Neuronal stem cell (in vitro differentiated cells): ENCODE results near the gene CMTM7.

Source experiments
- DNase-seq: peaks from one replicate; pipeline ENCODE4 v3.0.0-alpha.2; 2013; ENCODE audit warnings: low spot score
- H2AFZ ChIP-seq: one replicate; pipeline ENCODE4 v1.6.1; 2013; ENCODE audit warnings: mild to moderate bottlenecking, low read length, inconsistent platforms
- H2AK5ac ChIP-seq: 2 replicates; pipeline ENCODE4 v1.6.1; 2013; ENCODE audit warnings: low read depth, mild to moderate bottlenecking, inconsistent platforms, low read length, moderate library complexity, mixed read lengths
- H2BK120ac ChIP-seq: 2 replicates; pipeline ENCODE4 v1.6.1; 2013; ENCODE audit warnings: low read depth, mild to moderate bottlenecking, inconsistent platforms, low read length, moderate library complexity, mixed read lengths
- H2BK12ac ChIP-seq: one replicate; pipeline ENCODE4 v1.6.1; 2013; ENCODE audit warnings: low read length, inconsistent platforms
- H2BK15ac ChIP-seq: 2 replicates; pipeline ENCODE4 v1.6.1; 2013; ENCODE audit warnings: mild to moderate bottlenecking, low read length, inconsistent platforms, mixed read lengths
- H2BK5ac ChIP-seq: one replicate; pipeline ENCODE4 v1.6.1; 2013; ENCODE audit warnings: inconsistent platforms, mild to moderate bottlenecking, low read length, moderate library complexity
- H3K14ac ChIP-seq: one replicate; pipeline ENCODE4 v1.6.1; 2013; ENCODE audit warnings: low read length, inconsistent platforms
- H3K18ac ChIP-seq: 2 replicates; pipeline ENCODE4 v1.6.1; 2013; ENCODE audit warnings: low read length, inconsistent platforms
- H3K23ac ChIP-seq: 2 replicates; pipeline ENCODE4 v1.6.1; 2013; ENCODE audit warnings: low read depth, mild to moderate bottlenecking, mixed read lengths, low read length, inconsistent platforms; ENCODE audit not compliant: poor library complexity
- H3K27ac ChIP-seq: replicated peaks from 3 replicates; pipeline ENCODE4 v1.5.1; 2013; ENCODE audit warnings: low read length, inconsistent platforms
- H3K27me3 ChIP-seq, 3 experiments: 2 replicates each; pipeline ENCODE4 v1.6.1; 2013; ENCODE audit warnings: low read length in 3 of 3, mild to moderate bottlenecking in 2 of 3, inconsistent platforms in 1 of 3, low read depth in 1 of 3, mixed read lengths in 1 of 3, moderate library complexity in 1 of 3; ENCODE audit not compliant: control insufficient read depth in 3 of 3, insufficient read depth in 3 of 3
- H3K36me3 ChIP-seq, 2 donors: replicated peaks in 1 of 2; 2 replicates each; pipeline ENCODE4 v1.6.1; 2013; ENCODE audit warnings: low read length in 2 of 2; ENCODE audit not compliant: control insufficient read depth in 2 of 2, insufficient read depth in 2 of 2
- H3K4ac ChIP-seq: 2 replicates; pipeline ENCODE4 v1.6.1; 2013; ENCODE audit warnings: inconsistent platforms, mild to moderate bottlenecking, low read length, moderate library complexity
- H3K4me1 ChIP-seq, 2 donors: 1 replicate in 1 of 2; 2 replicates in 1 of 2; pipeline ENCODE4 v1.6.1; 2013; ENCODE audit warnings: low read length in 2 of 2, low read depth in 1 of 2; ENCODE audit not compliant: control insufficient read depth in 2 of 2, insufficient read depth in 1 of 2
- H3K4me2 ChIP-seq: one replicate; pipeline ENCODE4 v1.6.1; 2013; ENCODE audit warnings: mild to moderate bottlenecking, low read length, inconsistent platforms; ENCODE audit not compliant: insufficient read depth, poor library complexity, severe bottlenecking
- H3K4me3 ChIP-seq, 2 donors: 2 replicates each; pipeline ENCODE4 v1.5.1; 2013; ENCODE audit warnings: low read length in 2 of 2, mild to moderate bottlenecking in 2 of 2, inconsistent platforms in 1 of 2, moderate library complexity in 1 of 2
- H3K79me1 ChIP-seq: one replicate; pipeline ENCODE4 v1.6.1; 2013; ENCODE audit warnings: low read depth, mild to moderate bottlenecking, inconsistent platforms, low read length, moderate library complexity
- H3K9ac ChIP-seq: one replicate; pipeline ENCODE4 v1.6.1; 2013; ENCODE audit warnings: mild to moderate bottlenecking, low read depth, low read length, inconsistent platforms; ENCODE audit not compliant: poor library complexity
- H3K9me3 ChIP-seq, 2 donors: replicated peaks in 1 of 2; 2 replicates each; pipeline versions ENCODE3 to v1.6.1; 2013; ENCODE audit warnings: low read length in 2 of 2, mild to moderate bottlenecking in 2 of 2, inconsistent platforms in 1 of 2, low read depth in 1 of 2, mixed read lengths in 1 of 2, moderate library complexity in 1 of 2; ENCODE audit not compliant: control insufficient read depth in 2 of 2, insufficient read depth in 1 of 2
- H4K8ac ChIP-seq: one replicate; pipeline ENCODE4 v1.6.1; 2013; ENCODE audit warnings: low read depth, mild to moderate bottlenecking, inconsistent platforms, low read length, moderate library complexity
- H4K91ac ChIP-seq: one replicate; pipeline ENCODE4 v1.6.1; 2013; ENCODE audit warnings: low read length, low read depth, mild to moderate bottlenecking, inconsistent platforms; ENCODE audit not compliant: poor library complexity
- WGBS, 2 donors: extraction: QIAGEN DNeasy Blood & Tissue Kit; methylation state at CpG; one replicate each; pipeline ENCODE4 v1.1.7; 2013; ENCODE audit warnings: missing lambda C conversion rate in 2 of 2, mixed read lengths in 1 of 2; ENCODE audit not compliant: insufficient read length in 2 of 2, insufficient replicate concordance in 1 of 2; ENCODE audit errors: extremely low coverage in 2 of 2; 5-methylcytosine and 5-hydroxymethylcytosine counted together

Gene CMTM7

GRCh38 chr3:32495609-32496008, 104.0 kb downstream of the CMTM7 start:
- Histone ChIP-seq H2BK120ac (no peak overlapping the region), H3K27ac (no peak overlapping the region), H3K27me3 (no peaks in the 10 kb centered on the region), H3K4me3 (no peak overlapping the region), H3K79me1 (no peaks in the 10 kb centered on the region), H2AFZ (no peak overlapping the region), H3K4me1 (no peaks in the 10 kb centered on the region), H3K9me3 (no peaks in the 10 kb centered on the region), H3K4ac (no peak overlapping the region), H4K8ac (no peak overlapping the region), H3K18ac (no peak overlapping the region), H3K9ac (no peak overlapping the region), H2AK5ac (no peak overlapping the region), H2BK5ac (no peak overlapping the region), H3K23ac (no peak overlapping the region), H3K36me3 (peaks cover 2 to 19% of the 10 kb centered on the region in 2 donors), H3K4me2 (no peak overlapping the region), H2BK15ac (no peak overlapping the region), H3K14ac (no peak overlapping the region), H2BK12ac (no peak overlapping the region), H4K91ac (no peak overlapping the region)
- no peak for DNase-seq
- no CpG with 5 or more reads among the region's 2 CpGs for WGBS, 2 donors

- Histone ChIP-seq H3K9me3 (no peaks in the 10 kb centered on the region), H3K36me3 (peaks cover 0 to 10% of the 10 kb centered on the region in 2 donors), H4K91ac (no peak overlapping the region), H3K18ac (no peak overlapping the region), H3K27me3 (no peaks in the 10 kb centered on the region), H2BK15ac (no peak overlapping the region), H3K4ac (no peak overlapping the region), H3K27ac (no peak overlapping the region), H3K9ac (no peak overlapping the region), H2BK120ac (no peak overlapping the region), H3K79me1 (no peaks in the 10 kb centered on the region), H3K4me1 (peaks cover 0 to 5% of the 10 kb centered on the region in 2 donors), H3K4me3 (no peak overlapping the region), H3K14ac (no peak overlapping the region), H2AK5ac (no peak overlapping the region), H2AFZ (no peak overlapping the region), H2BK12ac (no peak overlapping the region), H3K23ac (no peak overlapping the region), H4K8ac (no peak overlapping the region), H2BK5ac (no peak overlapping the region), H3K4me2 (no peak overlapping the region)
- DNase-seq = no peak
- no CpG with 5 or more reads among the region's 3 CpGs for WGBS, 2 donors
Observed at GRCh38 chr3:32498252-32498651, 106.6 kb downstream of the CMTM7 start.

GRCh38 chr3:32498992-32499391, 107.3 kb downstream of the CMTM7 start:
- Histone ChIP-seq H2AFZ (no peak overlapping the region), H3K4me1 (peaks cover 0 to 5% of the 10 kb centered on the region in 2 donors), H3K36me3 (peaks cover 0 to 10% of the 10 kb centered on the region in 2 donors), H3K27ac (no peak overlapping the region), H3K79me1 (no peaks in the 10 kb centered on the region), H3K4ac (no peak overlapping the region), H4K91ac (no peak overlapping the region), H3K4me3 (no peak overlapping the region), H2BK12ac (no peak overlapping the region), H3K27me3 (no peaks in the 10 kb centered on the region), H4K8ac (no peak overlapping the region), H2AK5ac (no peak overlapping the region), H3K23ac (no peak overlapping the region), H3K4me2 (no peak overlapping the region), H3K18ac (no peak overlapping the region), H3K14ac (no peak overlapping the region), H3K9ac (no peak overlapping the region), H2BK5ac (no peak overlapping the region), H3K9me3 (no peaks in the 10 kb centered on the region), H2BK120ac (no peak overlapping the region), H2BK15ac (no peak overlapping the region)
- DNase-seq = no peak
- WGBS, 2 donors = no CpG with 5 or more reads among the region's 3 CpGs

- no peak overlapping the region for H4K8ac ChIP-seq
- no peak overlapping the region for H3K14ac ChIP-seq
- H2AK5ac ChIP-seq = no peak overlapping the region
- no peaks in the 10 kb centered on the region for H3K9me3 ChIP-seq
- peaks cover 0 to 5% of the 10 kb centered on the region in 2 donors for H3K4me1 ChIP-seq
- no peak overlapping the region for H2BK12ac ChIP-seq
- no peak overlapping the region for H3K4me2 ChIP-seq
- no peak overlapping the region for H2BK120ac ChIP-seq
- no peak overlapping the region for H2AFZ ChIP-seq
- no peak overlapping the region for H4K91ac ChIP-seq
- no peak overlapping the region for H2BK5ac ChIP-seq
- no peaks in the 10 kb centered on the region for H3K79me1 ChIP-seq
- H3K4ac ChIP-seq = no peak overlapping the region
- no peaks in the 10 kb centered on the region for H3K27me3 ChIP-seq
- no peak for DNase-seq
- no peak overlapping the region for H3K9ac ChIP-seq
- H3K18ac ChIP-seq = no peak overlapping the region
- H3K27ac ChIP-seq = no peak overlapping the region
- H3K36me3 ChIP-seq = peaks cover 0 to 10% of the 10 kb centered on the region in 2 donors
- WGBS, 2 donors = no CpG with 5 or more reads among the region's 2 CpGs
- no peak overlapping the region for H3K23ac ChIP-seq
- H3K4me3 ChIP-seq = no peak overlapping the region
- H2BK15ac ChIP-seq = no peak overlapping the region
Observed at GRCh38 chr3:32499585-32499984, 107.9 kb downstream of the CMTM7 start.
